ENCODE data around the gene SYNJ2. TPM values are rescaled to one million over a fixed set of nuclear protein-coding genes. Genes with fewer than 3 reads are reported as not detected.

The SYNJ2 gene
- total RNA-seq, 1 donor from 2014 or later: 8.3 TPM

DNA sequence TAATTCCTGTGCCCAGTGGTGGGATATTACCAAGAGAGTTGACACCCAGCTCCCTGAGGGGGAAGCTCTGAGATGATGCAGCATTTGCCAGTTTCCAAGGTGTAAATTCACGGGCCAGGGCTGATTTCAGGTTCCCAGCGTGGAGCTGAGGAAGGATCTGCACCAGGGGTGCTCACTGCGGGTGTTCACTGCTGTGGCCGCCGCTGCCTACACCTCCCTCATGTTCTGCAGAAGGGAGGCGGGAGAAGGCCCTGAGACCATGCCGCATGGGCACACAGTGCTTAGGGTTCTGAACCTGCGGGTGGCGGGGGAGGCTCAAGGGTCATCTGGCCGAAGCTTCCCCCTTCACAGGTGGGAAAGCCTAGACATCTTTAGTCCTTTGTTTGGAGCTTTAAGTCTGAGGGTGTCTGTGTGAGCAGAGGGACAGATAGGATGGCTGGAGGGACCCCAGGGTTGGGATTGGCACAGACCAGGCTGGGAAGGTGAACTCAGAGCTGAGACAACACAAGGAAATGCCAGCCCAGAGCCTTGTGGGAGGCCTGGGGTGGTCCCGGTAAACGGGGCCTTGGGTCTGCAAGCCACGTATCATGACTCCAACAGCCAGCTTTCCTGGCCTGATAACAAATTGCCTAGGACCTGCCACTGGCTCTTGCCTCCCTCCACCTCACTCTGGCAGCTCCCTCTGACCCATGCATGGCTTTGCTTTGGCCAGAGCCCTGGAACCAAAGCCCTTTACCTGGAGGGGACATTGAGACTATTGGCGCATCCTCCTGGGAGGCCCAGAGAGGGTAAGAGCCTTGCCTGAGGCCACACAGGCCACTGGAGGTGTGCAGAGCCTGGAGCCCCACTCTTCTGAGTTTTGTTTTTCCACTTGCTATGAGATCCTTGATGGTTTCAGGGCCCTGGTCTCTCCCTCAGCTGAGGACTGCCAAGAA is 40.4 kb downstream of the SYNJ2 start:
- intact Hi-C loops (cut with DNase I): no loop called here

DNA sequence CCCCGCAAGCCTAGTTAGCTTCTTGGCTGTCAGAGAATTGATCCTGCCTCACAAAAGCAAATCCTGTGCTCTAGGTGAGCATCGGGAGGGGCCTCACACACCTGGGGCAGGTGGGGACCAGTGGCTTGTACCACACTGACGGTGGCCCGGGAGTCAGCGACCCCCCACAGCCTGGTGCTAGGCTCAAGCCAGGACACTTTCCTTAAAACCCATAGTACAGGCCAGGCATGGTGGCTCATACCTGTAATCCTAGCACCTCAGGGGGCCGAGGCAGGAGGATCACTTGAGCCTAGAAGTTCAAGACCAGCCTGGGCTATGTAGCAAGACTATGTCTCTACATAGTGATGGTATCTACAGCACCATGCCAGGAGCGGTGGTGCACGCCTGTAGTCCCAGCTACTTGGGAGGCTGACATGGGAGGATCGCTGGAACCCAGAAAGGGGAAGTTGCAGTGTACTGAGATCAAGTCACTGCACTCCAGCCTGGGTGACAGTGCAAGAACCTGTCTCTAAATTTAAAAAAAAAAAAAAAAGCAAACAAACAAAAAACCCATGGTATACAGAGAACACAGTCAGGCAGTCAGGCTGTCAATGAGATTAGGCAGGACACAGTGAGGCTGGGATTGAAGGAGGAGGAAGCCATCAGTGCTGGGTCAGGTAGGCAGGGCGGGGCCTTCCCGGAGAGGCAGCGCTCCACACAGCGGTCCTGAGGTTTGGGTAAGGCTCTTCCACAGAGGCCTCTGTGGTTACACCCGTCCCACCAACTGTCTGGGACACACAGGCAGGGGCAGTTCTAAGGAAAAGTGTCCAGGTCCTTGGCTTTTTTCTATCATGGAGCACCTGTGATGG is 41.3 kb downstream of the SYNJ2 start:
- intact Hi-C loops (cut with DNase I): no loop called here
- no peaks in the 10 kb centered on the region for H3K27me3 ChIP-seq
- peaks cover 26% of the 10 kb centered on the region for H3K4me1 ChIP-seq
- DNase-seq (ENCODE audit: extremely low spot score in 2 of 2): no peak
- no peaks in the 10 kb centered on the region for H3K36me3 ChIP-seq
- H3K27ac ChIP-seq: no peak overlapping the region
- H3K4me3 ChIP-seq: no peak overlapping the region
- no peaks in the 10 kb centered on the region for H3K9me3 ChIP-seq
- no peak for TF ChIP-seq POLR2AphosphoS5 (IDR thresholded peaks at IDR 0.05; ENCODE audit: insufficient read depth in 1 of 2, low read depth in 1 of 2)

More for the DNA sequence above, 40.4 kb downstream of the SYNJ2 start:
- Histone ChIP-seq H3K27ac (no peak overlapping the region), H3K4me3 (no peak overlapping the region), H3K36me3 (no peaks in the 10 kb centered on the region), H3K4me1 (peaks cover 18% of the 10 kb centered on the region), H3K9me3 (no peaks in the 10 kb centered on the region), H3K27me3 (no peaks in the 10 kb centered on the region)
- no peak for DNase-seq (ENCODE audit: extremely low spot score in 2 of 2)
- TF ChIP-seq POLR2A (IDR thresholded peaks at IDR 0.05): no peak
- TF ChIP-seq, protein P1, sequence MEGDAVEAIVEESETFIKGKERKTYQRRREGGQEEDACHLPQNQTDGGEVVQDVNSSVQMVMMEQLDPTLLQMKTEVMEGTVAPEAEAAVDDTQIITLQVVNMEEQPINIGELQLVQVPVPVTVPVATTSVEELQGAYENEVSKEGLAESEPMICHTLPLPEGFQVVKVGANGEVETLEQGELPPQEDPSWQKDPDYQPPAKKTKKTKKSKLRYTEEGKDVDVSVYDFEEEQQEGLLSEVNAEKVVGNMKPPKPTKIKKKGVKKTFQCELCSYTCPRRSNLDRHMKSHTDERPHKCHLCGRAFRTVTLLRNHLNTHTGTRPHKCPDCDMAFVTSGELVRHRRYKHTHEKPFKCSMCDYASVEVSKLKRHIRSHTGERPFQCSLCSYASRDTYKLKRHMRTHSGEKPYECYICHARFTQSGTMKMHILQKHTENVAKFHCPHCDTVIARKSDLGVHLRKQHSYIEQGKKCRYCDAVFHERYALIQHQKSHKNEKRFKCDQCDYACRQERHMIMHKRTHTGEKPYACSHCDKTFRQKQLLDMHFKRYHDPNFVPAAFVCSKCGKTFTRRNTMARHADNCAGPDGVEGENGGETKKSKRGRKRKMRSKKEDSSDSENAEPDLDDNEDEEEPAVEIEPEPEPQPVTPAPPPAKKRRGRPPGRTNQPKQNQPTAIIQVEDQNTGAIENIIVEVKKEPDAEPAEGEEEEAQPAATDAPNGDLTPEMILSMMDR (IDR thresholded peaks at IDR 0.05): no peak
- TF ChIP-seq POLR2AphosphoS5 (IDR thresholded peaks at IDR 0.05; ENCODE audit: insufficient read depth in 1 of 2, low read depth in 1 of 2): no peak

DNA sequence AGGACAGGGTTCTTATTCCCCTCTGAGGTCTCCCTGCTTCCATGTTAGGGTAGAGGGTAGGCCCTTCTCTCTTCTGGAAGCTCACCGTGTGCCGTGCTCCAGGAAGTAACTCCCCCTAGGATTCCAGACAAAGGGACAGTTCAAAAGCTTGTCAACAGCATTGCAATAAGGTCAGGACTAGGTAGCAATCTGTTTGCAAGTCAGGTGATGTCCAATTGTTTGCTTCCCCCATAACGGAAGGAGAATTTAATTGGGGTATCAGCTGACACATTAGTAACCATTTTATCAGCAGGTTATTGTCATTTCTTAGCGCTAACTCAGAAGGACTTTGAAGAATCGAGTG is 41.9 kb downstream of the SYNJ2 start:
- TF ChIP-seq POLR2A (IDR thresholded peaks at IDR 0.05) (no peak), POLR2AphosphoS5 (IDR thresholded peaks at IDR 0.05; ENCODE audit: insufficient read depth in 1 of 2, low read depth in 1 of 2) (no peak)
- TF ChIP-seq, protein P1 (IDR thresholded peaks at IDR 0.05): no peak
- intact Hi-C loops (cut with DNase I): no loop called here
- Histone ChIP-seq H3K27me3 (no peaks in the 10 kb centered on the region), H3K36me3 (no peaks in the 10 kb centered on the region), H3K27ac (no peak overlapping the region), H3K4me1 (peaks cover 30% of the 10 kb centered on the region), H3K4me3 (no peak overlapping the region), H3K9me3 (no peaks in the 10 kb centered on the region)
- no peak for DNase-seq (ENCODE audit: extremely low spot score in 2 of 2)

DNA sequence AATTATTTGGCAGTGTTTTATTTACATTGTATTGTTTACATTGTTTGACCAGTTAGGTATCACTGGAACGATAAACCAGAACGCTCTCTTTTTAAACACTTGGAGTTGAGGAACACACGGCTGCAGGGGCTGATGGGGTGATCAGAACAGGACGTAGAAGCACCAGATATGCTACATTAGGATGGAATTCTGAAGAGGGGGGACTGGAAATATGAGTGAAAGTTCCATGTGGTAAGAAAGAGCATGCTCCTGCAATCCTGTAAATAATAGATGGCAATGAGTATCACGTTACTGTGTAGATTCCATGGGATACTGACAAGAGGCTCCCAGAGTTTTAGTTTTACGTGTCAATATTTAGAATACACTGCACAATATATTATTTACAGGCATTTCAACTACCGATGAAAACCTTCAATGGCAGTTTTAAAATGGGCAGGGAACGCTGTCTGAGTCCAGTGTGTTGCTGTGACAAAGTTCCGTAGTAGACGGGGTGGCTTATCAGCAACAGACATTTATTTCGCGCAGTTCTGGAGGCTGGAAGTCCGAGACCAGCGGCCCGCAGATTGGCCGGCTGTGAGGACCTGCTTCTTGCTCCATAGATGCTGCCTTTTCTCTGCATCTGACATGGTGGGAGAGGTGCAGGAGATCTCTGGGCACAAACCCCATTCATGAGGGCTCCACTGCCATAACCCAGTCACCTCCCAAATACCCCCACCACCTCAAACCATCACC is 43.1 kb downstream of the SYNJ2 start:
- Histone ChIP-seq H3K27ac (peak overlapping the region; percentile 91), H3K4me1 (peaks cover 30% of the 10 kb centered on the region), H3K9me3 (no peaks in the 10 kb centered on the region), H3K27me3 (no peaks in the 10 kb centered on the region), H3K36me3 (no peaks in the 10 kb centered on the region), H3K4me3 (no peak overlapping the region)
- no peak for DNase-seq (ENCODE audit: extremely low spot score in 2 of 2)
- TF ChIP-seq POLR2AphosphoS5 (IDR thresholded peaks at IDR 0.05; ENCODE audit: insufficient read depth in 1 of 2, low read depth in 1 of 2): no peak
- TF ChIP-seq, protein P1 (IDR thresholded peaks at IDR 0.05): no peak
- TF ChIP-seq POLR2A (IDR thresholded peaks at IDR 0.05): no peak
- intact Hi-C loops (cut with DNase I): no loop called here
